ENCODE results near the gene TNNI3K. TPM values are rescaled to one million over a fixed set of nuclear protein-coding genes. Genes with fewer than 3 reads are reported as not detected.

The TNNI3K gene
- total and polyA plus RNA-seq, 9 of the 15 experiments (the other 6 are each of a cell fraction or from before 2014, with no cell fraction given): 0.21 to 0.53 (median 0.32) TPM; not detected in 5

DNA sequence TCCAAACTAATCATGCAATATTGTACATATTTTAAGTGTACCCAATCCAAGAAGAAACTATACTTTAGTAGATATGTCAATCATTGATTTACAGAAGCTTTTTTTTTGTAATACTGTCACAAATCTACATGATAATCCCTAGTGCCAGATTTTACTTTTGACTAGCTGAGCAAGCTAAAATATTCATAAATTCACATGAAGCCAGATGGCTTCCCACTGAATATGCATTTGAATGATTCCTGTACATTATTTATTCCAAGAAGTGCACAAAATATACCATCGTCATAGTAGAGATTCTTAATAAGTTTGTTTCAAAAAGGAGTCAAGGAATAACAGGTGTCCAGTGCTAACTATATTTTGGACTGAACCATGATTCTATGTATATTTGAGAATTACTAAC, 20.0 kb upstream of the TNNI3K start:
- Histone ChIP-seq H3K9me3 (replicated peaks; ENCODE audit: control insufficient read depth, insufficient read depth, low read depth, low read length) (no peaks in the 10 kb centered on the region), H3K4me3 (no peak overlapping the region), H3K4me2 (ENCODE audit: insufficient read depth, low read length) (no peak overlapping the region), H3K36me3 (ENCODE audit: control insufficient read depth, insufficient read depth, low read length) (no peaks in the 10 kb centered on the region), H4K20me1 (replicated peaks; ENCODE audit: control insufficient read depth, insufficient read depth, low read length) (no peaks in the 10 kb centered on the region), H3K9me1 (ENCODE audit: control insufficient read depth, insufficient read depth, low read length) (no peaks in the 10 kb centered on the region), H2AFZ (ENCODE audit: low read depth, low read length) (no peak overlapping the region), H3K79me2 (ENCODE audit: control insufficient read depth, insufficient read depth, low read length) (no peaks in the 10 kb centered on the region), H3K4me1 (replicated peaks in 1 of 2; ENCODE audit: control insufficient read depth in 2 of 2, insufficient read depth in 2 of 2, low read length in 2 of 2) (no peaks in the 10 kb centered on the region), H3K9ac (ENCODE audit: insufficient read depth in 1 of 2, low read depth in 2 of 2, low read length in 2 of 2) (no peak overlapping the region), H3K27ac (ENCODE audit: extremely low read depth, low read depth, low read length) (no peak overlapping the region), H3K27me3 (ENCODE audit: control insufficient read depth in 2 of 2, insufficient read depth in 2 of 2, low read length in 2 of 2) (no peaks in the 10 kb centered on the region)
- DNase-seq (ENCODE audit: extremely low read depth in 1 of 4, low spot score in 3 of 4) (no peak), ATAC-seq (no peak), FAIRE-seq (no peak)
- intact Hi-C loops (cut with micrococcal nuclease) (no loop called here), in situ Hi-C loops (cut with MboI) (no loop called here)
- 0% methylated on average over 1 of the region's 1 CpG for WGBS (ENCODE audit: insufficient coverage, low coverage, missing lambda C conversion rate)
- ChIA-PET POLR2A (interaction anchor here (1.4 kb wide), 1 partner anchor 13 kb away, joined by 4 read pairs; no protein-coding TSS in a partner anchor), CTCF (ENCODE audit: low intra/inter-chr PET ratio) (no interaction called here)
- no TSS peak for BruUV-seq (replicated peaks)
- TF ChIP-seq ZFP91 (CRISPR knock-in tag; IDR thresholded peaks at IDR 0.05): no peak
- TF ChIP-seq GTF2A2 (tag; IDR thresholded peaks at IDR 0.05): no peak
- TF ChIP-seq U2AF2 (optimal IDR thresholded peaks at IDR 0.05; ENCODE audit: low read depth, low read length): no peak
- TF ChIP-seq MLX (CRISPR knock-in tag; conservative IDR thresholded peaks at IDR 0.05): no peak
- no peak for TF ChIP-seq RBM14 (IDR thresholded peaks at IDR 0.05; ENCODE audit: borderline replicate concordance, insufficient read depth, low read depth, low read length)
- TF ChIP-seq TOE1 (IDR thresholded peaks at IDR 0.05; ENCODE audit: borderline replicate concordance): no peak
- TF ChIP-seq TOE1 (CRISPR knock-in tag; IDR thresholded peaks at IDR 0.05; ENCODE audit: borderline replicate concordance, low read depth): no peak
- TF ChIP-seq GATA2 (CRISPR knock-in tag; IDR thresholded peaks at IDR 0.05): no peak
- TF ChIP-seq GTF2E2 (tag; IDR thresholded peaks at IDR 0.05): no peak
- TF ChIP-seq ZNF436 (CRISPR knock-in tag; IDR thresholded peaks at IDR 0.05): no peak
- no peak for TF ChIP-seq EP300 (IDR thresholded peaks at IDR 0.05; ENCODE audit: low read length)
- no peak for TF ChIP-seq ZNF174 (CRISPR knock-in tag; IDR thresholded peaks at IDR 0.05)
- TF ChIP-seq RBBP5 (IDR thresholded peaks at IDR 0.05; ENCODE audit: borderline replicate concordance, insufficient read depth, low read length, poor library complexity, severe bottlenecking): no peak
- TF ChIP-seq, protein P1, sequence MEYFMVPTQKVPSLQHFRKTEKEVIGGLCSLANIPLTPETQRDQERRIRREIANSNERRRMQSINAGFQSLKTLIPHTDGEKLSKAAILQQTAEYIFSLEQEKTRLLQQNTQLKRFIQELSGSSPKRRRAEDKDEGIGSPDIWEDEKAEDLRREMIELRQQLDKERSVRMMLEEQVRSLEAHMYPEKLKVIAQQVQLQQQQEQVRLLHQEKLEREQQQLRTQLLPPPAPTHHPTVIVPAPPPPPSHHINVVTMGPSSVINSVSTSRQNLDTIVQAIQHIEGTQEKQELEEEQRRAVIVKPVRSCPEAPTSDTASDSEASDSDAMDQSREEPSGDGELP (CRISPR knock-in tag; IDR thresholded peaks at IDR 0.05; ENCODE audit: borderline replicate concordance): no peak
- no peak for TF ChIP-seq ZNF644 (tag; IDR thresholded peaks at IDR 0.05; ENCODE audit: low read depth)
- no peak for TF ChIP-seq POLR2A (conservative IDR thresholded peaks at IDR 0.05)
- no peak for TF ChIP-seq ZNF408 (CRISPR knock-in tag; IDR thresholded peaks at IDR 0.05; ENCODE audit: low read depth)
- no peak for TF ChIP-seq ZNF217 (CRISPR knock-in tag; IDR thresholded peaks at IDR 0.05)

Measured in K562 (cell line).